Immature natural killer cell (primary cell): ENCODE results near the gene MDH1. TPM values are rescaled to one million over a fixed set of nuclear protein-coding genes. Genes with fewer than 3 reads are reported as not detected.
"Not testable (repeated sequence)": the region's sequence is repeated elsewhere in the genome, so short reads cannot be mapped to it uniquely, and the experiment has no call there.

ENCODE experiments used
- DNase-seq, 3 donors: peaks; one replicate each; pipeline ENCODE4 v3.0.0; 2022; ENCODE audit warnings: mixed read lengths in 1 of 3
- H3K27ac Mint-ChIP-seq, 6 donors: one replicate each; pipeline ENCODE4 v1.8.0; 2020; ENCODE audit warnings: mixed read lengths in 6 of 6, mild to moderate bottlenecking in 5 of 6, inconsistent platforms in 4 of 6, moderate library complexity in 3 of 6
- H3K27me3 Mint-ChIP-seq, 3 donors: one replicate each; pipeline ENCODE4 v1.8.0; 2020 to 2021; ENCODE audit warnings: low read depth in 3 of 3, mild to moderate bottlenecking in 3 of 3, mixed read lengths in 3 of 3, moderate library complexity in 3 of 3, inconsistent platforms in 1 of 3
- H3K36me3 Mint-ChIP-seq, 3 donors: one replicate each; pipeline ENCODE4 v1.8.0; 2020; ENCODE audit warnings: mixed read lengths in 3 of 3, inconsistent platforms in 2 of 3, mild to moderate bottlenecking in 2 of 3
- H3K4me1 Mint-ChIP-seq, 2 donors: one replicate each; pipeline ENCODE4 v1.8.0; 2020; ENCODE audit warnings: inconsistent platforms in 2 of 2, mild to moderate bottlenecking in 2 of 2, mixed read lengths in 2 of 2, moderate library complexity in 1 of 2
- H3K4me3 Mint-ChIP-seq, 5 donors: one replicate each; pipeline ENCODE4 v1.8.0; 2020; ENCODE audit warnings: mild to moderate bottlenecking in 5 of 5, mixed read lengths in 5 of 5, inconsistent platforms in 3 of 5, moderate library complexity in 3 of 5
- H3K9me3 Mint-ChIP-seq, 6 donors: one replicate each; pipeline ENCODE4 v1.8.0; 2020; ENCODE audit warnings: mild to moderate bottlenecking in 6 of 6, mixed read lengths in 6 of 6, inconsistent platforms in 4 of 6, moderate library complexity in 3 of 6
- polyA plus RNA-seq, 3 donors: library from polyadenylated mRNA; unstranded; fragments of 300-500 nt; fragmentation: Illumina TruSeq; gene quantifications; one replicate each; pipeline ENCODE4 v1.2.3, GENCODE V29; 2021

The MDH1 gene
- 100 to 1,000 TPM; 223 to 320 (median 236) TPM for polyA plus RNA-seq

DNA sequence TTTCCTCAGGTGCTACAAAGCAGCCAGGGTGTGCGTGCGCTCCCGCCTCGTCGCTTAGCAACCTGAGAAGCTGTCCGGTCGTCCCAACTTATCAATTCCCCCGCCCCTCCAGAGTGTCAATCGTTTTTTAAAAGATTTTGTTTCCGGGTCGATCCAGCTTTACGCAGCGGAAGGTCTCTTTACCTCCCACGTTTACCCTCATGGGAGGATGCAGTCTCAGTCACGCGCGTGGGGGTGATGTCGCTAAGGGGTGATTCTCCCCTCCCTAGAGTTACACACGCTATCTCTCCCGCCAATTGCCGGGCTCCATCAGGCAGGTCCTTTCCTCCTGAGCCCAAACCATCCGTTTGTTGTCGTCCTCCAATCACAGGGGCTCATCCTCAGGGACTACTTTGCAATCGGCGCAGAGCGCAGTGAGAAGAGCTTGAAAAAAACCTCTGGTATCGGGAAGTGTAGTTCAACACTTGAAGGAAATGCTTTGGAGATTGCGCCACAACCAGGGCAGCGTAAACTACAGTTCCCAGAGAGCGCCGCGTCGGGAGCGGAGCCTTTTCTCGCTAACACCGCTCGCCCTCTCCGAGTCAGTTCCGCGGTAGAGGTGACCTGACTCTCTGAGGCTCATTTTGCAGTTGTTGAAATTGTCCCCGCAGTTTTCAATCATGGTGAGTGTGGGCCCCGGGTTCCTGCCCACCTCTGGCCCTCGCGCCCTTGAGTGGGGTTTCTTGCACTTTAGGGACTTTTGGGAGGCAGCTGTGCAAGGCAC lies at the start of gene MDH1, which contains the start of gene WDPCP:
Gene MDH1, plus strand, starts transcription at position 579 of the 763 bp plus-strand sequence. Its CDS starts 81 bp downstream, at position 660.
Gene WDPCP, minus strand, starts transcription at position 93 of the 763 bp plus-strand sequence. CDS start 206 bp downstream, outside the sequence.
- peaks cover 6 to 16% (median 12%) of the 10 kb centered on the region in 3 donors for H3K27me3 Mint-ChIP-seq
- no peaks in the 10 kb centered on the region for H3K9me3 Mint-ChIP-seq
- peaks cover 44 to 51% of the 10 kb centered on the region in 2 donors for H3K4me1 Mint-ChIP-seq
- peaks cover 0 to 4% (median 0%) of the 10 kb centered on the region in 3 donors for H3K36me3 Mint-ChIP-seq
- DNase-seq, result peak; percentile 93 to 95 (median 95)
- peak within 1 kb of the TSS; percentile 91 to 97 (median 96) for H3K4me3 Mint-ChIP-seq
- H3K27ac Mint-ChIP-seq, result peak within 1 kb of the TSS; percentile 94 to 99 (median 96)

- Mint-ChIP-seq H3K27ac (no peak overlapping the region), H3K27me3 (peaks cover 0 to 3% (median 0%) of the 10 kb centered on the region in 3 donors), H3K4me3 (no peak overlapping the region), H3K4me1 (no peaks in the 10 kb centered on the region), H3K9me3 (peaks cover 1 to 18% (median 10%) of the 10 kb centered on the region in 6 donors), H3K36me3 (peaks cover 4 to 8% (median 6%) of the 10 kb centered on the region in 3 donors)
- no peak for DNase-seq
Measured at GRCh38 chr2:63539416-63540162, 49.2 kb upstream of the MDH1 start.

DNA sequence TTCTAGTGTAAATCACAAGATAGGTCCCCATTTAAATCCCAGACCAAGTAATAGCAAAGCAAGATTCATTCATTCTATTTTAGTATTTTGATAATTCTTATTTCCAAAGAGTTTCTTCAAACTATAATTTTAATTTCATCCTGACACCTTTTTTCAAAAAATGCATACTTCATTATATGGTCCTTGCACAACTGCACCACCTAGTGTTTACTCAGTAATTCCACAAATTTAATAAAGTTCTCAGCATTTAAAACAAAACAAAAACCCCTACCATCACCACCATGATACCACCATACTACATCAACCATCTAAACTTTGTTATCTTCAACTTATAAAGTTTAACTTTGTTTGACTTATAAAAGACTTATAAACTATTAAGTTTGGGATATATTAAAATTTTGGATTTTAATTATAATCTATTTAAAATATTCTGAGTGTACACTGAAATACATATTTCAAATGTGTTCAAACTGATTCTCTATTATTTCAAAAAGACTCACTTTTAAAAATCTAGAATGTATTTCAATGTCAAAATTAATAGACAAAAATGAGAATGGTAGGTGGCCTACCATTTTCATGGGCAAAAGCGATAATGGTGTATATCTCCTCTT lies 44.6 kb upstream of the MDH1 start:
- H3K27ac Mint-ChIP-seq, result no peak overlapping the region
- no peak for DNase-seq
- H3K36me3 Mint-ChIP-seq, result no peaks in the 10 kb centered on the region

DNA sequence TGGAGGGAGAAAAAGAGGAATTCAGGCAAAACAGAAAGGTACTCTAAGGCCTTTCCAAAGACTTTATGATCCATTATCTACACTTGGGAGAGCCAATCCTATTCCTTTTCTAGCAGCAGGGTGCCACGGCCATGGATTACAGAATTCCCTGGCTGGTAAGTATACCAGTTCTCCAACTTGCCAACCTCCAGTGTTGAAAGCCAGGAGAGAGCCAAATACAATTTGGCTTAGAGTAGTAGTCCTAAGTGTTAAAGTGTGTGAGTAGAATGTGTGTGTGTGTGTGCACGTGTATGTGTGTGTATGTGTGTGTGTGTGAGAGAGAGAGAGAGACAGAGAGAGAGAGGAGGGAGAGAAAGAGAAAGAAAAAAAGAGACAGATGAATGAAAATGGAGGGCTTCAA lies 43.7 kb upstream of the MDH1 start:
- peaks cover 3 to 5% of the 10 kb centered on the region in 2 donors for H3K4me1 Mint-ChIP-seq

More for the DNA sequence above, 44.6 kb upstream of the MDH1 start:
- Mint-ChIP-seq H3K4me1 (no peaks in the 10 kb centered on the region), H3K9me3 (no peaks in the 10 kb centered on the region), H3K4me3 (no peak overlapping the region), H3K27me3 (no peaks in the 10 kb centered on the region)

DNA sequence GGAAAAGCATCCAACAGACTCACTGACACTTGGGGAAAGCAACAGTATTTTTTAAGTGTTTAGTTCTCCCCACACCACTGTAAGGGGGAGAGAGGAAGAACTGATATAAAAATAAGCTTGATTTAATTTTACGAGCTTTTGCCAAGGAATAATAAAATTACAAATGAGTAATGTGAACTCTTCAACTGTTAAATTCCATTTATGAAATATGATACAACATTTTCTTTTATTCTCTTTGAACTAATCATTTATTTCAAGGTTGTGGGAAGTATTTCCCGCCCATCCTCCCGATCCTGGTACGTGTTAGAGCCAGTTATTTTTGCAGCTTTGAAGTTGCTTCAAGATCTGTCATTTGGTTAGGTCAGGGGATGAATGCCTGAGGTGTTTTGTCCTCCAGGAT lies 35.7 kb upstream of the MDH1 start:
- Mint-ChIP-seq H3K9me3 (peaks cover 5 to 22% (median 11%) of the 10 kb centered on the region in 6 donors), H3K27me3 (peaks cover 0 to 5% (median 0%) of the 10 kb centered on the region in 3 donors), H3K4me1 (peaks cover 9 to 18% of the 10 kb centered on the region in 2 donors), H3K36me3 (peaks cover 22 to 26% (median 24%) of the 10 kb centered on the region in 3 donors), H3K27ac (no peak overlapping the region), H3K4me3 (no peak overlapping the region)
- DNase-seq, result no peak

More for the DNA sequence above, 43.7 kb upstream of the MDH1 start:
- Mint-ChIP-seq H3K4me3 (no peak overlapping the region), H3K27ac (no peak overlapping the region), H3K36me3 (no peaks in the 10 kb centered on the region), H3K27me3 (peaks cover 0 to 3% (median 0%) of the 10 kb centered on the region in 3 donors), H3K9me3 (no peaks in the 10 kb centered on the region)
- no peak for DNase-seq

- DNase-seq, result no peak
- Mint-ChIP-seq H3K4me1 (peaks cover 4 to 11% of the 10 kb centered on the region in 2 donors), H3K9me3 (peaks cover 10 to 39% (median 25%) of the 10 kb centered on the region in 6 donors), H3K27me3 (peaks cover 0 to 2% (median 1%) of the 10 kb centered on the region in 3 donors), H3K36me3 (peaks cover 26 to 41% (median 38%) of the 10 kb centered on the region in 3 donors), H3K4me3 (no peak overlapping the region), H3K27ac (no peak overlapping the region)
Measured at GRCh38 chr2:63555299-63555698, 33.5 kb upstream of the MDH1 start.

GRCh38 chr2:63555931-63556330 lies 32.8 kb upstream of the MDH1 start:
- peaks cover 3 to 6% of the 10 kb centered on the region in 2 donors for H3K4me1 Mint-ChIP-seq
- H3K9me3 Mint-ChIP-seq, result peaks cover 10 to 39% (median 28%) of the 10 kb centered on the region in 6 donors
- no peak overlapping the region for H3K4me3 Mint-ChIP-seq
- H3K27me3 Mint-ChIP-seq, result peaks cover 0 to 2% (median 1%) of the 10 kb centered on the region in 3 donors
- peaks cover 26 to 47% (median 44%) of the 10 kb centered on the region in 3 donors for H3K36me3 Mint-ChIP-seq
- H3K27ac Mint-ChIP-seq, result no peak overlapping the region
- DNase-seq, result no peak

DNA sequence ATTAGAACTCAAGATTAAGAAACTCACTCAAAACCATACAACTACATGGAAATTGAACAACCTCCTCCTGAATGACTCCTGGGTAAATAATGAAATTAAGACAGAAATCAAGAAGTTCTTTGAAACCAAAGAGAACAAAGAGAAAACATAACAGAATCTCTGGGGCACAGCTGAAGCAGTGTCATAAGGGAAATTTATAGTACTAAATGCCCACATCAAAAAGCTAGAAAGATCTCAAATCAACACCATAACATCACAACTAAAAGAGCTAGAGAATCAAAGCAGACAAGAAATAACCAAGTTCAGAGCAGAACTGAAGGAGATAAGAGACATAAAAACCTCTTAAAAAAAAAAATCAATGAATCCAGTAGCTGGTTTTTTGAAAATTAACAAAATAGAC lies 30.9 kb upstream of the MDH1 start:
- not testable (repeated sequence) for DNase-seq

DNA sequence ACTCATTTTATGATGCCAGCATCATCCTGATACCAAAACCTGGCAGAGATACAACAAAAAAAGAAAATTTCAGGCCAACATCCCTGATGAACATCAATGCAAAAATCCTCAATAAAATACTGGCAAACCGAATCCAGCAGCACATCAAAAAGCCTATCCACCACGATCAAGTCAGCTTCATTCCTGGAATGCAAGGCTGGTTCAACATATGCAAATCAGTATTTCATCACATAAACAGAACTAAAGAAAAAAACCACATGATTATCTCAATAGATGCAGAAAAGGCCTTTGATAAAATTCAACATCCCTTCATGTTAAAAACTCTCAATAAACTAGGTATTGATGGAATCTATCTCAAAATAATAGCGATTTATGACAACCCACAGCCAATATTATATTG lies 29.8 kb upstream of the MDH1 start:
- DNase-seq, H3K27ac Mint-ChIP-seq, H3K4me3 Mint-ChIP-seq, H3K27me3 Mint-ChIP-seq: not testable (repeated sequence)
- H3K36me3 Mint-ChIP-seq, result peaks cover 34 to 61% (median 50%) of the 10 kb centered on the region in 3 donors
- peaks cover 3 to 13% of the 10 kb centered on the region in 2 donors for H3K4me1 Mint-ChIP-seq
- H3K9me3 Mint-ChIP-seq, result peaks cover 10 to 39% (median 28%) of the 10 kb centered on the region in 6 donors

More for the DNA sequence above, 30.9 kb upstream of the MDH1 start:
- H3K27ac Mint-ChIP-seq, H3K27me3 Mint-ChIP-seq, H3K4me3 Mint-ChIP-seq: not testable (repeated sequence)
- Mint-ChIP-seq H3K36me3 (peaks cover 34 to 55% (median 52%) of the 10 kb centered on the region in 3 donors), H3K9me3 (peaks cover 10 to 39% (median 28%) of the 10 kb centered on the region in 6 donors), H3K4me1 (peaks cover 3 to 13% of the 10 kb centered on the region in 2 donors)

DNA sequence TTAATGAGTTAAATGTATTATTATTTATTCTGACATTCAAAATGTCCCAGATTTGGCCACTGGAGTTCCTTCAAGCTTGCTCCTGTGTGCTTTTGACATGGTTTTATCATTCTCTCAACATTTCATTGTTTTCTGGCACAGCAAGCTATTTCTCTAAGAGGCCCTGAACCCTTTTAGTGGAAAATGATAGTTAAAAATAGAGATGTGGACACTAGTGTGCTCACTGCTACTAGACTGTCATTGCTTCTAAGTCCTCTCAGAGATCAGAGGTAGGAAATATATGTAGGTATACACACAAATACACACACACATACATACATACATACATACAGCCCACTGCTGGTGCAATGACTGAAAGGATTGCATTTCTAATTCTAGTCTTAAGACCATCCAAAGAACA lies 26.0 kb upstream of the MDH1 start:
- no peak for DNase-seq
- Mint-ChIP-seq H3K36me3 (peaks cover 19 to 39% (median 32%) of the 10 kb centered on the region in 3 donors), H3K4me1 (peaks cover under 1 to 11% of the 10 kb centered on the region in 2 donors), H3K4me3 (no peak overlapping the region), H3K27me3 (peaks cover 0 to 1% (median 1%) of the 10 kb centered on the region in 3 donors), H3K27ac (no peak overlapping the region), H3K9me3 (peaks cover 8 to 31% (median 20%) of the 10 kb centered on the region in 6 donors)

DNA sequence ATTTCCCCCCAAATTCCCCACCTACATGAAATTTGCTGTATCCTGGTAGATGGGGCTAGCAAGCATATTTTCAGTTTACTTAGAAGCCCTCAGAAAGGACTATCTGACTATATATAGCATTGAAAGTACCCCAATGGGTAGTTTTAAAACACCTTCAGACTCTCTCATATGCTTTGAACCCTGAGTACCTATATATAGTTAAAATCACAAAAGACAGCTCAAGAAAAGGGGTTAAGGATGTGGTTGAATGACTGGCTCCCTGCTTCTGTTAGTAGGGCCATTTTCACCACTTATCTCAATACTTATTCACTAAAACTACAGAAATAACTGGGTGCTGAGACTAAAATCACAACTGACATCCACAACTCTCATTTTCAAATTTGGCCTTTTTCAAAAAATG lies 19.0 kb upstream of the MDH1 start:
- Mint-ChIP-seq H3K27me3 (peaks cover 0 to 3% (median 0%) of the 10 kb centered on the region in 3 donors), H3K9me3 (peaks cover 14 to 26% (median 17%) of the 10 kb centered on the region in 6 donors), H3K4me3 (no peak overlapping the region), H3K27ac (no peak overlapping the region), H3K4me1 (no peaks in the 10 kb centered on the region), H3K36me3 (peaks cover 13 to 25% (median 15%) of the 10 kb centered on the region in 3 donors)
- DNase-seq, result no peak

GRCh38 chr2:63571291-63571690 lies 17.5 kb upstream of the MDH1 start:
- Mint-ChIP-seq H3K4me3 (no peak overlapping the region), H3K36me3 (peaks cover 13 to 25% (median 15%) of the 10 kb centered on the region in 3 donors), H3K4me1 (no peaks in the 10 kb centered on the region), H3K27me3 (peaks cover 0 to 3% (median 0%) of the 10 kb centered on the region in 3 donors), H3K9me3 (peaks cover 14 to 26% (median 17%) of the 10 kb centered on the region in 6 donors), H3K27ac (no peak overlapping the region)
- no peak for DNase-seq

GRCh38 chr2:63572001-63572400 lies 16.8 kb upstream of the MDH1 start:
- Mint-ChIP-seq H3K4me1 (no peaks in the 10 kb centered on the region), H3K4me3 (no peak overlapping the region), H3K36me3 (peaks cover 13 to 25% (median 15%) of the 10 kb centered on the region in 3 donors), H3K9me3 (peaks cover 14 to 26% (median 17%) of the 10 kb centered on the region in 6 donors), H3K27me3 (peaks cover 0 to 3% (median 0%) of the 10 kb centered on the region in 3 donors), H3K27ac (no peak overlapping the region)
- no peak for DNase-seq
